ENCODE measurements around the gene ZP1. TPM values are rescaled to one million over a fixed set of nuclear protein-coding genes. Genes with fewer than 3 reads are reported as not detected.

ZP1 gene
- total and polyA plus RNA-seq, 2 of the 13 experiments (the other 11 are each of a cell fraction or from before 2014, with no cell fraction given), result 0.16 TPM; not detected in 1

DNA sequence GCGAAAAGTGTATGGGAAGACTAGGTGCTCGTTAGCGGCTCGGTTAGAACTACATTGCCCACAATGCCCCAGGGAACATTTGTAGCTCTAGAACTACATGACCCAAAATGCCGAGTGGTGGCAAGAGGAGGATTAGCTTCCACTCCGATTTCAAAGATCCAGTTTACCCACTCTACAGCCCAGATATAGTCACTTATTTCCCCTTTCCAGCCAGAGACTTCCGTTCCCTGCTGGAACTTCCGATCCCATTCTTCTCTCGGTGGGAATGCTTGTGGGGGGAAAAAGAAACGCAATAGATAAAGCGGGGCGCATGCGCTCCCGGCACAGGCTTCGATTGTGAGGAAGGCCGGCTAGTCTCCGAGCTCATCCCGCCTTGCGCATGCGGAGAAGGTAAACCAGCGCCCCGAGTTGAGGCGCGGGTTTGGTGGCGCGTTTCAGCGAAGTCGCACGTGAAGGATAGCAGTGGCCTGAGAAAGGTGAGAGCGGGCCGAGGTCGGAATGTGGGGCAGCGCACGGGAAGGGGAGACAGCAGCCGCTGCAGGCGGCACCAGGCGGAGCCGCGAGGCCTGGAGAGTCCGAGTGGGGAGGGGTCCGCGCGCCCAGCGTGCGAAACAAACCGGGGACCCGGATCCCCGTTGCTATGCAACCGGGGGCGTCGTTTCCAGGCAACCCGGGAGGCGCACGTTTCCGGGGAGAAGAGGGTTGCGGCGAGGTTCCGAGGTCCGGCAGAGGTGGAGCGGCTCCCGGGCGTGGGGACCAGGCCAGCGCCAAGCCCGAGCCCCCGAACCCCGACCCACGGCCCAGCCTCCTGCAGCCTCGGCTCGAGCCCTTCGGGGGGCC lies 46.7 kb downstream of the ZP1 start, which contains the start of gene TMEM109 (continued):
- TF ChIP-seq RERE (CRISPR knock-in tag; IDR thresholded peaks at IDR 0.05; ENCODE audit: low read depth) (no peak), NR2F2 (IDR thresholded peaks at IDR 0.05; ENCODE audit: borderline replicate concordance, low read depth) (no peak), NFYB (CRISPR knock-in tag; IDR thresholded peaks at IDR 0.05) (no peak), TMF1 (CRISPR knock-in tag; IDR thresholded peaks at IDR 0.05; ENCODE audit: low read depth) (no peak; the same call in 1 of the 2 replicates), MIXL1 (CRISPR knock-in tag; IDR thresholded peaks at IDR 0.05) (no peak), ZIK1 (CRISPR knock-in tag; IDR thresholded peaks at IDR 0.05; ENCODE audit: borderline replicate concordance, low read depth) (no peak), IKZF4 (CRISPR knock-in tag; IDR thresholded peaks at IDR 0.05; ENCODE audit: borderline replicate concordance, low read depth, not compliant biosample characterization) (peak; percentile 52), ZNF646 (CRISPR knock-in tag; IDR thresholded peaks at IDR 0.05) (no peak), ONECUT2 (CRISPR knock-in tag; IDR thresholded peaks at IDR 0.05) (no peak)
- TF ChIP-seq, protein P1, sequence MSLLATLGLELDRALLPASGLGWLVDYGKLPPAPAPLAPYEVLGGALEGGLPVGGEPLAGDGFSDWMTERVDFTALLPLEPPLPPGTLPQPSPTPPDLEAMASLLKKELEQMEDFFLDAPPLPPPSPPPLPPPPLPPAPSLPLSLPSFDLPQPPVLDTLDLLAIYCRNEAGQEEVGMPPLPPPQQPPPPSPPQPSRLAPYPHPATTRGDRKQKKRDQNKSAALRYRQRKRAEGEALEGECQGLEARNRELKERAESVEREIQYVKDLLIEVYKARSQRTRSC (CRISPR knock-in tag; IDR thresholded peaks at IDR 0.05; ENCODE audit: low read depth), result no peak
- TF ChIP-seq, protein P2, sequence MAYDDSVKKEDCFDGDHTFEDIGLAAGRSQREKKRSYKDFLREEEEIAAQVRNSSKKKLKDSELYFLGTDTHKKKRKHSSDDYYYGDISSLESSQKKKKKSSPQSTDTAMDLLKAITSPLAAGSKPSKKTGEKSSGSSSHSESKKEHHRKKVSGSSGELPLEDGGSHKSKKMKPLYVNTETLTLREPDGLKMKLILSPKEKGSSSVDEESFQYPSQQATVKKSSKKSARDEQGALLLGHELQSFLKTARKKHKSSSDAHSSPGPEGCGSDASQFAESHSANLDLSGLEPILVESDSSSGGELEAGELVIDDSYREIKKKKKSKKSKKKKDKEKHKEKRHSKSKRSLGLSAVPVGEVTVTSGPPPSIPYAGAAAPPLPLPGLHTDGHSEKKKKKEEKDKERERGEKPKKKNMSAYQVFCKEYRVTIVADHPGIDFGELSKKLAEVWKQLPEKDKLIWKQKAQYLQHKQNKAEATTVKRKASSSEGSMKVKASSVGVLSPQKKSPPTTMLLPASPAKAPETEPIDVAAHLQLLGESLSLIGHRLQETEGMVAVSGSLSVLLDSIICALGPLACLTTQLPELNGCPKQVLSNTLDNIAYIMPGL (CRISPR knock-in tag; IDR thresholded peaks at IDR 0.05; ENCODE audit: borderline replicate concordance in 1 of 2, low read depth in 1 of 2), result no peak
